Measurements from ENCODE around the gene CYTH4. TPM values are rescaled to one million over a fixed set of nuclear protein-coding genes. Genes with fewer than 3 reads are reported as not detected.
A peak's percentile ranks its signal among the peaks of the same experiment; 100 is the strongest.

Gene CYTH4
- total and polyA plus RNA-seq, 2 donors (not counting 3 experiments of a cell fraction or from before 2014, with no cell fraction given) = 0.06 TPM; not detected in 1

DNA sequence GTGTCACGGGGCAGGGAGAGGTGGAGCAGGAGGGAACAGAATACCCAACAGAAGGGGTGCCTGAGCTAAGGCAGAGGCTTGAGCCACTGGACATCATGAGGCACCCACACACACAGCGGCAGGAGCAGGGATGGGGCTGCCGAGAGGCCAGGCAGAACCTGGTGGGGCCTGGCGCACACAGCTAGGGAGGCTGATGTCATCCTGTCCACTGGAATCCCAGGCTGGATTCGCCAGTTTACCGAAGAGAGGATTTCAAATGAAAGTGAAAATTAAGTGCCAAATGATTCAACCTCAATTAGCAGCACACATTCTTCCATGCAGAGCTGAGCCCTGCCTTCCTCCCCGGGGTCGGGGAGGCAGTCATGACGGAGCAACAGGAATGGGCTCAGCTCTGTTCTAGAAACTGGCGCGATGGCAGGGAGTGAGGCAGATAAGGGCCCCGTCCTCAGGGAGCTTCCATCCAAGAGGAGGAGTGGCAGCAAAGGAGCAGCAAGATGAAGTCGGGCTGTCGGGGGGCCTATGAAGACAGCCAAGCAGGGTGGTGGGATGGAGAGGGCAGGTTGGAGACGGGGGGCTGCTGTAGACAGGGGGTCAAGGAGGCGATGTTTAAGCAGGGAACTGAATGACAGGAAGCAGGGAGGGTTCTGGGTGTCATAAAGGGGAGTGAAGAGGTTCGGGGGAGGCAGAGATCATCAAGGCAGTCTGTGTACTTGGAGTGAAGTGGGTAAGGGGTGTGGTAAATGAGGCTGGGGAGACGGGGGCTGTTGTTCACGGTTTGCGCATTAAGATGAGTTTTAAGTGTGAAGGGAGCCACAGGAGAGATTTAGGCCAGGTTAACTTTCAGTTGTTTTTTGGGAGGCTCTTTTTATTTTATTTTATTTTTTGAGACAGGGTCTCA lies 44.7 kb upstream of the CYTH4 start:
- Histone ChIP-seq H3K9me3 (replicated peaks; ENCODE audit: control insufficient read depth, insufficient read depth, low read length) (no peaks in the 10 kb centered on the region), H3K4me3 (replicated peaks in 1 of 3; ENCODE audit: insufficient read depth in 1 of 3, low read depth in 1 of 3, low read length in 3 of 3) (no peak overlapping the region), H3K4me1 (ENCODE audit: control insufficient read depth, extremely low read depth, insufficient read depth, low read length) (peaks cover 18% of the 10 kb centered on the region), H3K4me2 (ENCODE audit: insufficient read depth, low read length) (no peak overlapping the region), H4K20me1 (replicated peaks; ENCODE audit: control insufficient read depth, extremely low read depth, insufficient read depth, low read length) (no peaks in the 10 kb centered on the region), H3K36me3 (ENCODE audit: control insufficient read depth in 2 of 2, extremely low read depth in 1 of 2, insufficient read depth in 2 of 2, low read length in 2 of 2) (peaks cover 0 to 2% of the 10 kb centered on the region in 2 experiments), H3K9me1 (replicated peaks; ENCODE audit: control insufficient read depth, extremely low read depth, insufficient read depth, low read length) (no peaks in the 10 kb centered on the region), H2AFZ (ENCODE audit: low read depth, low read length) (no peak overlapping the region), H3K27me3 (ENCODE audit: control insufficient read depth in 2 of 2, insufficient read depth in 2 of 2, low read length in 2 of 2) (no peaks in the 10 kb centered on the region), H3K79me2 (ENCODE audit: control insufficient read depth, insufficient read depth, low read length) (peaks cover 4% of the 10 kb centered on the region), H3K27ac (ENCODE audit: insufficient read depth, low read depth, low read length) (no peak overlapping the region), H3K9ac (replicated peaks; ENCODE audit: extremely low read depth, insufficient read depth, low read length) (no peak overlapping the region)
- FAIRE-seq (peak; percentile 4), DNase-seq (ENCODE audit: low read depth, low spot score) (no peak)
- BruUV-seq (replicated peaks) = no TSS peak
- intact Hi-C loops (cut with micrococcal nuclease) (no loop called here), dilution Hi-C loops (cut with MboI; ENCODE audit: extremely low pct_ligation_motif_present, low sequenced_read_pairs) (no loop called here)
- ChIA-PET CTCF (interaction anchor here (0.8 to 4.1 kb wide), 5 partner anchors 9 to 38 kb away, joined by 3 to 36 read pairs (median 4); no protein-coding TSS in a partner anchor), POLR2A (no interaction called here)
- TF ChIP-seq EZH2 (IDR thresholded peaks at IDR 0.05; ENCODE audit: borderline replicate concordance, low read depth, low read length, severe bottlenecking) (no peak), POLR2A (IDR thresholded peaks at IDR 0.05; ENCODE audit: low read depth, low read length) (no peak), FOS (IDR thresholded peaks at IDR 0.05; ENCODE audit: borderline replicate concordance, insufficient read depth, low read length) (no peak), JUN (IDR thresholded peaks at IDR 0.05; ENCODE audit: borderline replicate concordance, insufficient read depth, insufficient read length, low read depth) (no peak), MYC (IDR thresholded peaks at IDR 0.05; ENCODE audit: low read depth, low read length) (no peak), POLR2AphosphoS5 (IDR thresholded peaks at IDR 0.05; ENCODE audit: insufficient read depth, low read depth, low read length) (no peak), GATA2 (IDR thresholded peaks at IDR 0.05; ENCODE audit: insufficient read depth, insufficient read length, low read depth, low read length) (no peak)
- TF ChIP-seq, protein P1, sequence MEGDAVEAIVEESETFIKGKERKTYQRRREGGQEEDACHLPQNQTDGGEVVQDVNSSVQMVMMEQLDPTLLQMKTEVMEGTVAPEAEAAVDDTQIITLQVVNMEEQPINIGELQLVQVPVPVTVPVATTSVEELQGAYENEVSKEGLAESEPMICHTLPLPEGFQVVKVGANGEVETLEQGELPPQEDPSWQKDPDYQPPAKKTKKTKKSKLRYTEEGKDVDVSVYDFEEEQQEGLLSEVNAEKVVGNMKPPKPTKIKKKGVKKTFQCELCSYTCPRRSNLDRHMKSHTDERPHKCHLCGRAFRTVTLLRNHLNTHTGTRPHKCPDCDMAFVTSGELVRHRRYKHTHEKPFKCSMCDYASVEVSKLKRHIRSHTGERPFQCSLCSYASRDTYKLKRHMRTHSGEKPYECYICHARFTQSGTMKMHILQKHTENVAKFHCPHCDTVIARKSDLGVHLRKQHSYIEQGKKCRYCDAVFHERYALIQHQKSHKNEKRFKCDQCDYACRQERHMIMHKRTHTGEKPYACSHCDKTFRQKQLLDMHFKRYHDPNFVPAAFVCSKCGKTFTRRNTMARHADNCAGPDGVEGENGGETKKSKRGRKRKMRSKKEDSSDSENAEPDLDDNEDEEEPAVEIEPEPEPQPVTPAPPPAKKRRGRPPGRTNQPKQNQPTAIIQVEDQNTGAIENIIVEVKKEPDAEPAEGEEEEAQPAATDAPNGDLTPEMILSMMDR (IDR thresholded peaks at IDR 0.05; ENCODE audit: extremely low read depth in 1 of 2, insufficient read depth in 1 of 2, low read depth in 1 of 2, low read length in 2 of 2) = no peak
- TF ChIP-seq, protein P2, sequence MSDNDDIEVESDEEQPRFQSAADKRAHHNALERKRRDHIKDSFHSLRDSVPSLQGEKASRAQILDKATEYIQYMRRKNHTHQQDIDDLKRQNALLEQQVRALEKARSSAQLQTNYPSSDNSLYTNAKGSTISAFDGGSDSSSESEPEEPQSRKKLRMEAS (IDR thresholded peaks at IDR 0.05; ENCODE audit: insufficient read depth, insufficient read length) = no peak

All from endothelial cell of umbilical vein (primary cell).